HS-5 (cell line): ENCODE results near the gene IFNL3.
"Not testable (repeated sequence)": the region's sequence is repeated elsewhere in the genome, so short reads cannot be mapped to it uniquely, and the experiment has no call there.

Experiments used
- DNase-seq: peaks from one replicate; pipeline ENCODE4 v3.0.0-alpha.2; 2012; ENCODE audit warnings: low read depth

The IFNL3 gene

GRCh38 chr19:39244410-39245100 lies at the start of gene IFNL3:
Gene IFNL3 (minus strand): TSS chr19:39245006. CDS start chr19:39244967, 39 bp downstream.
- DNase-seq, result not testable (repeated sequence)

GRCh38 chr19:39293394-39293793 lies 48.6 kb upstream of the IFNL3 start:
- no peak for DNase-seq

GRCh38 chr19:39284032-39284431 lies 39.2 kb upstream of the IFNL3 start:
- no peak for DNase-seq

- no peak for DNase-seq
Observed at GRCh38 chr19:39282021-39282420, 37.2 kb upstream of the IFNL3 start.

GRCh38 chr19:39277598-39277997 lies 32.8 kb upstream of the IFNL3 start:
- no peak for DNase-seq

- DNase-seq, result no peak
Observed at GRCh38 chr19:39276740-39277139, 31.9 kb upstream of the IFNL3 start.

- DNase-seq, result no peak
Observed at GRCh38 chr19:39275578-39275977, 30.8 kb upstream of the IFNL3 start.

- DNase-seq, result not testable (repeated sequence)
Observed at GRCh38 chr19:39273859-39274258, 29.1 kb upstream of the IFNL3 start.

- DNase-seq, result no peak
Observed at GRCh38 chr19:39270036-39270871, 25.4 kb upstream of the IFNL3 start.

GRCh38 chr19:39269369-39269768 lies 24.6 kb upstream of the IFNL3 start:
- DNase-seq, result not testable (repeated sequence)

- not testable (repeated sequence) for DNase-seq
Observed at GRCh38 chr19:39268531-39269223, 23.9 kb upstream of the IFNL3 start.

- not testable (repeated sequence) for DNase-seq
Observed at GRCh38 chr19:39268085-39268484, 23.3 kb upstream of the IFNL3 start, which contains the start of gene IFNL2. Gene IFNL2 (plus strand): TSS chr19:39268396. CDS start chr19:39268569, 173 bp downstream.

GRCh38 chr19:39265321-39265916 lies 20.6 kb upstream of the IFNL3 start:
- no peak for DNase-seq

- DNase-seq, result no peak
Observed at GRCh38 chr19:39264306-39265290, 19.8 kb upstream of the IFNL3 start.

GRCh38 chr19:39263912-39264305 lies 19.1 kb upstream of the IFNL3 start:
- no peak for DNase-seq

- DNase-seq, result no peak
Observed at GRCh38 chr19:39262496-39262895, 17.7 kb upstream of the IFNL3 start.

GRCh38 chr19:39261704-39262103 lies 16.9 kb upstream of the IFNL3 start:
- DNase-seq, result no peak

- no peak for DNase-seq
Observed at GRCh38 chr19:39257227-39257626, 12.4 kb upstream of the IFNL3 start.

GRCh38 chr19:39254531-39255345 lies 9.9 kb upstream of the IFNL3 start:
- DNase-seq, result no peak
